ENCODE results near the gene POLR2C.

The POLR2C gene

DNA sequence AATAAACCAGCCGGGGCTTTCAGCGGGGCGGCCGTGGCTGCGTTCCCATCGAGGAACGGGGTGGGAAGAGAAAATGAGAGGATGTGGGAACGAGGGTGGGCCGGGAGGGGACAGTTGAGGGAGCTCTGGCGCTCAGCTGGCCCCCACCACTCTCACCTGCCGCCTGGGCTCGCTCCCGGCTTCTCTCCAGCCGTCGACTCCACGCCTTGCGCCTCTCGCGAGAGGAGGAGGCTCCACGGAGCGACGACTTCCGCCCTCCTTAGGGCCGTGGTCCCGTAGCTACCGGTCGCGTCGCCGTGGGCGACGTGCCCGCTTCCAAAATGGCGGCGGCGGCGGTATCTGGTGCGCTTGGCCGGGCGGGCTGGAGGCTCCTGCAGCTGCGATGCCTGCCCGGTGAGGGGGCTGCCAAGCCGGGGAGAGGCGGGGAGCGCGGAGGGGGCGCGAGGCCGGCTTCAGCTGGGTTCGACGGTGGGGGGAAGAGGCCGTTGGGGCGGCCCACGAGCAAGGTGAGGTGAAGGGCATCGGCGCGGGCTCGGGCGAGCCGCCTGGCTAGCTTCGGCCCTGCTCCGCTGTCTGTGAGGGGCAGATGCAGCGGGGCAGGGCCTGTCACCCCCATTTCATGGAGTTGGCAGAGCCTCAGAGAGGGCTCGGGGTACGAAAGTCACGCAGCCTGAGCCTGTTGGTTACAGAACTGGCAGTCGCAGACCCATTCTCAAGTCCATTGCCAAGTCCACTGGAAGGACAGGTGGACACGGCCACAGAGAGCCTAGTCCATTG, 15.1 kb upstream of the POLR2C start, which contains the start of the genes CIAPIN1 and COQ9:
TSS of gene CIAPIN1 (minus strand) at position 200 of the 777 bp plus-strand sequence. CDS start 6,457 bp downstream, outside the sequence.
TSS of gene COQ9 (plus strand) at position 294 of the 777 bp plus-strand sequence. CDS start at position 321, 27 bp downstream.
- peak within 1 kb of the TSS; percentile 92 for H3K4me3 ChIP-seq (ENCODE audit: low read depth, low read length)

DNA sequence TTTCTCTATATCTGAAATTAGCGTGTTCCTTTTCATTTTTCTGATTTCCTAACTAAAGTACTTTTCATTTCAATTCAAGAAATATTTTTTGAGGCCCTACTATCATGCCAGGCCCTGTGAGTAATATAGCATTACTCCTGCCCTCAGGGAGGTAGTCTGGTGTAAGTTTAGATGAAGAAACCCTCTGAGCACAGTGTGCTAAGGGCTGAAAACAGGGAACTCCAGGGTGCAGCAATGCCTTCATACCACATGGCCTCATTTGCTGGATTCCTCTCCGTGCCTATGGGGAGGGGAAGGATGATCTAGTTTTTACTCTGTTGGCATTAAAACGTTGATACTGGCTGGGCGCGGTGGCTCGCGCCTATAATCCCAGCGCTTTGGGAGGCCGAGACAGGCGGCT, 10.5 kb upstream of the POLR2C start:
- no peak overlapping the region for H3K4me3 ChIP-seq (ENCODE audit: low read depth, low read length)

DNA sequence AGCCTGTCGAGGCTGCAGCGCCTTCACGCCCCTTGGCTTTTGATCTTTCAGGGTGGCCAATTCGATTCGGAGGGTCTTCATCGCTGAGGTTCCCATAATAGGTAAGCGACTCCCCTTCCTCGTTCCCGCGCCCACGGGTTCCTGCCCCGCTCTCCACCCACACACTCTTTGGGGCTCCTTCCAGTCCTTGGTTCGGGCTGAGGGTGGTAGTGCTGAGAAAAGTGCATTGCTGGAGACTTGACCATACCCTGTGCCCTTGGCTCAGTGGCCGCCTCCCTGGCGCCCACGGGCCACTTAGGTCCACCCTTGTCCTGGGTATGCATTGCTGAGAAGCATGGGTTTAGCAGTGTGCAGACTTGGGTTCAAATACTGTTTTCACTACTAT, 491 bp downstream of the POLR2C start:
- H3K4me3 ChIP-seq (ENCODE audit: low read depth, low read length), result peak overlapping the region; percentile 89

DNA sequence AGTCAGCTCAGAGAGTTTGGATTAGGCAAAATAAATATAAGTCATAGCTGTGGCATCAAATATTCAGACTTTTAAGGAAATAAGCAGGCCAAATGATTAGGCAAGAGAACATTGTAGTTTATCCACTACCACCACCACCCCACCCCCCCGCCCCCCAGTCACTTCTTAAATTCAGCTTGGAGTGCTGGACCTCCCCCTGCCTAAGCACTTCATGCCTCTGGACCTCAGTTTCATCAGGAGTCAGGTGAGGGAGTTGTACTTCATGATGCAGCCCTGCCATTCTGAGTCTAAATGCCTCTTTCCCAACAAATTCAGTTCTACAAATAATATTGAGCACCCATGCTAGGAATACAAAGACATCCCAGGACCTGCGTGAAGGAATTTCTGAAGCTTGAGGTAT, 2.0 kb downstream of the POLR2C start:
- H3K4me3 ChIP-seq (ENCODE audit: low read depth, low read length), result no peak overlapping the region

DNA sequence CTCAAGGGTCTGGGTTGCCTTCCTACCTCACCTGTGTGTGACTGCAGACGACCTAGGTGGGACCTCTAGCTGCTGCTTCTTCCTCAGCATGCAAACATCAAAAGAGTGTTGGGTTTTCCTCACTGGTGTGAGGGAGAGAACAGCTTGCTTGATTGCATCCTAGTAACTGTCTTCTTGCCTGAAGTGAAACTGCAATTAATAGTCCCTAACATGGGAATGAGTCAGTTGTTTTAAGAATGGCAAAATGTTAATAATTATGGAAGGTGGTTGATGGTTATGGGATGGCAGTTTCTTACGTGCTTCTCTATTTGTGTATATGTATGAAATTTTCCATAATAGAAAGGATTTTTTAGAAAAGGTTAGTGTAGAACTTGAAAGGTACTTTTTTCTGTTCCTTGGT, 5.9 kb downstream of the POLR2C start:
- H3K4me3 ChIP-seq (ENCODE audit: low read depth, low read length), result no peak overlapping the region

DNA sequence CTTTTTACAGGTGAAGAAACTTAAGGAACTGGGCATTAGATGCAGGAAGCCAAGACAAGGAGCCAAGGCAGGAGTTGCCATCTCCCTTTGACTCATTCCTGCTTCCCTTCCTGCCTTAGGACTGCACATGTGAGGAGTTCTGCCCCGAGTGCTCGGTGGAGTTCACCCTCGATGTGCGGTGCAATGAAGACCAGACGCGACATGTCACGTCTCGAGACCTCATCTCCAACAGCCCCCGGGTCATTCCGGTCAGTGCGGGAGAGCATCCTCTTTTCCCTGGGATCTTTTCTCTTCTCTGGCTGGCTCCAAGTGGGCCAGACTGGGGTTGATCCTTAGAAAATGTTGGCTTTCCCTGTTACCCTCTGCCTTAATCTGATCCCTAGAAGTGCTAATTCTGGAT, 6.6 kb downstream of the POLR2C start:
- no peak overlapping the region for H3K4me3 ChIP-seq (ENCODE audit: low read depth, low read length)

DNA sequence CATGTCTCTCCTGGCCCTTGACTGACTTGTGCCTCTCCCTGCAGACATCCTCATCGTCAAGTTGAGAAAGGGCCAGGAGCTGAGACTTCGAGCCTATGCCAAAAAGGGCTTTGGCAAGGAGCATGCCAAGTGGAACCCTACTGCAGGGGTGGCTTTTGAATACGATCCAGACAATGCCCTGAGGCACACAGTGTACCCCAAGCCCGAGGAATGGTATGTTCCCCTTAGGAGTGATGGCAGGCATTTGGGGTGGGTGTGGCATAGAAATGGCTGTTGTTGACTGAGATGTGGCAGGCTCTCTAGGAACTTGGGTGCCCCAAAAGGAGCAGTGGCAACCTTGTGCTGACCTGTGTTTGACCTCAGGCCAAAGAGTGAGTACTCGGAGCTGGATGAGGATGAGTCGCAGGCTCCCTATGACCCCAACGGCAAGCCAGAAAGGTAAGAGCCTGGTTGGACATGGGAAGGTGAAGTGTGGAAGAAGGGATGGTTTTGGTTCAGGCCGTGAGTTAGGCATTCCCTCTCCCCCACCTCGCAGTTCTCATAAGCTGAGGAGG, 7.5 kb downstream of the POLR2C start:
- H3K4me3 ChIP-seq (ENCODE audit: low read depth, low read length), result no peak overlapping the region

DNA sequence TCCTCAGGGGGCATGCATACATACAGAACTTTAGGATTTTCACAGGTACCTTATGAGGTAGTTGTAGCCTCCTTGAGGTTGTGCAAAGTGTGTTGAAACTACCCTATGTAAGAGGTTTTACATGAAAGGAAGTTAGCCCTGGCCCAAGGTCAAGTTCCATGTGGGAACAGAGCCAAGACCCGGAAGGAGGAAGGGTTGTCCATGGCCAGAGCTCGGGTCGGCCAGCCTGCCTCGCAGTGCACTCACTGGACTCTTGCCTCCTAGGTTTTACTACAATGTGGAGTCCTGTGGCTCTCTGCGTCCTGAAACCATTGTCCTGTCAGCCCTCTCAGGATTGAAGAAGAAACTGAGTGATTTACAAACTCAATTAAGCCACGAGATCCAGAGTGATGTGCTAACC, 8.2 kb downstream of the POLR2C start:
- H3K4me3 ChIP-seq (ENCODE audit: low read depth, low read length), result no peak overlapping the region

DNA sequence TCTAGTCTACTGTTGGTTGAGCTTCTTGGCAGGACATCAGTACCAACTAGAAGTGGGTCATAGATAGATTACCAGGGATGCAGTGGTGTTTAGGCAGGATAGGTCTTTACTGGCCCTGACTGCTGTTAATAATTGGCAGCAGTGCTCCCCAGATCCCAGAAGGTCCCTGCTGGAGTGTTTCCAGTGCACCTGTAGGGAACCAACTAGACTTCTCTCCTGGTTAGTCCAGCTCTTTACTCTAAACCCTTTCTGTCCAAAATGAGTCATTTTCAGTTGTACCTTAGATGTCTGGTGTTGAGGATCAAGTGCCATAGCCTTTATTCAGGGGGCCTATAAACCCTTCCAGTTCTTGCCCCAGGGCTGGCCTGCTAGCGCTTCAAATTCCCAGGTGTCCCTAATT, 8.7 kb downstream of the POLR2C start:
- H3K4me3 ChIP-seq (ENCODE audit: low read depth, low read length), result no peak overlapping the region

DNA sequence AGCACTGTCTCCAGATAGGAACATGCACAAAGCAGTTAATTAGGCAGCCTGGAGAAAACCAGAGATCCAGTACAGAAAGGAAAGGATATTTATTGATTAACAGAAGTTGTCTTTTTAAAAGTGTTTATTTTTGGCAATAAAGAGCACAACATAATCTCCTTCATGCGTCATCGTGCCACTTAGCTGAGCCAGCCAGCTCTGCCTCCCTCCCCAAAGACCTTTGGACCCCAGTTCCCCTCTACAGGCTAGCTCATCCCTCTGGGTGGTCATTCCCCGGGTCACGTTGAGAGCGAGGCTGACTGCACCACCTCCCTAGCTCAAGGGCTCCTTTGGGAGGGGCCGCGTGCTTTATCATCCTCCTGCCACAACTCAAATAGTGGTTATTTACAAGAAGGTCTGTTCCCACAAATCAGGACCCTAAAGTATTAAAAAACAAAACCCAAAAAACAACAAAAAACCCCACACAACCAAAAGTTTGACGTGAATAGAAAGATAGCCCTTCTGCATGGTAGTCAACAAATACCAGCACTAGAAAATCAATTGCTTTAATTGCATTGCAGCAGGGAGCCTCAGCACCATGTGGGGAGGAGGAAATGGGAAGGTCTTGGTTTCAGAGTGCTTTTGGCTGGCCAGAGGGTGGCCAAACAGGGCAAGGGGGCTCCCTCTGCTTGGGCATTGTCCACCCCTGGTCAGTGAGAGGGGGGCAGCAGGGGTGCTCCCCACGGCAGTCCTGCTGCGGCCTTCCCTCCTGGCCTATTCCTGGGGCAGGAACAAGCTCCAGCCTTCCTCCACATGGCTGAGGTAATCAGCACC, 9.6 kb downstream of the POLR2C start:
- H3K4me3 ChIP-seq (ENCODE audit: low read depth, low read length), result no peak overlapping the region

DNA sequence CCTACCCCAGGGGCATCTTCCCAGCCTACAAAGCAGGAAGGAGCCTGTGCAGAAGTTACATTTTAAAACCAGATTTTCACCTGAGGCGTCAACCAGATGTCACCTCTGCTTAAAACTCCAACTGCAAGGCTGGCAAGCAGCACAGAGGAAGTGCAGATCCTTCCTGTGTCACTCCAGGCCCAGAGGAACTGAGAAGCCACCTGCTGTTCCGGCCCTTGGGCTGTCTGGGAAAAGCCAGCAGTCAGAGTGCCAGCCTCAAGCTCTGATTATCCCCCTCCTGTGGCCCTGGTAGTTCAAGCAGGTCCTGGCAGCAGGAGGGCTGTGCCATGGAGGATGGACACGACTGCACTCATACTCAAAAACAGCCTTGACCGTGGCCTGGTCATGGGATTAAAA, 10.2 kb downstream of the POLR2C start:
- H3K4me3 ChIP-seq (ENCODE audit: low read depth, low read length), result no peak overlapping the region

DNA sequence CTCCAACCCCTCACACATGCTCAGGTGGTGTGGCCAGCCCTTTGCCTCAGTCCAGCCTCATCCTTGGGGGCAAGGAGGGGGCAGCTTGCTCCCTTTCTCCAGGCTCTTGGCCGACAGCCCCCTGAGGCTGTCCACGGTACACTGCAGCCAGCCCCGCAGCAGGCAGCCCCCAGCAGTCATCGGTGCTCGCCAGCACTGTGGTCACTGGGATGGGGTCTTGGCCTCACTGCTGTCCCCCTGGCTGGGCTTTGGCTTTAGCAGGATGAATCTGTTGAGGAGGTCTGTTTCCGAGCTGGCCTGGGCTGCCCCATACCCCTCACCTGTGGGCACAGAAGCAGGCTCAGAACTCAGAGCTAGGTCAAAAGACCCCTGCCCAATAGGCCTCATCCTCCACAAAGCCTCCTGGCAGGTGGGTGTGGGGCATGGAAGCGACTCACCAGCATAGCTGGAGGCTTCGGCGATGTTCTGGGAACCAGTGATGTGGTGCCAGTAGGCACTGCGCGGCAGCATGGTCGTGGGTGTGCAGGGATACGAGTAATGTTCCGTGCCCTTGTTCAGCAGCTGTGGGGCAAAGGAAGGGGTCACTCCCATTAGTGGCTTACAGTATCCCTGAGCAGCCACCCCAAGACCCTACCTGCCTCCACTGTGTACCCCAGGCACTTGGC, 10.8 kb downstream of the POLR2C start:
- no peak overlapping the region for H3K4me3 ChIP-seq (ENCODE audit: low read depth, low read length)

DNA sequence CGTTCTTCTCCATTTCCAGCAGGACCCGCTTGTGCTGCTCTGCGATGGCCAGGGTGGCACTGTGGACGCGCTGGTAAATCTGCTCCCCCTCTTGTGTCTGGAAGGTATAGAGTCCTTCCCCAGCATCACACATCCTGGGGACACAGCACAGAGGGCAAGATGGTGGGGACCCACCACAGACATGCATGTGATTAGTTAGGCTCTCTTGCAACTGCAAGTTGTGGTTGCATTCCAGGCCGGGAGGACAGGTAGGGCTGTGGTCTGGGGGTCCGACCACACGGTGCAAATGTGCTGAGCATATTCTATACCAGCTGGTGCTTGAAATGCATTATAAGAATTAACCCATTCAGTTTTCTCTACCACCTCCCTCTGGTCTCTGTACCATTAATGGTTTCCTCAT, 11.4 kb downstream of the POLR2C start:
- no peak overlapping the region for H3K4me3 ChIP-seq (ENCODE audit: low read depth, low read length)

DNA sequence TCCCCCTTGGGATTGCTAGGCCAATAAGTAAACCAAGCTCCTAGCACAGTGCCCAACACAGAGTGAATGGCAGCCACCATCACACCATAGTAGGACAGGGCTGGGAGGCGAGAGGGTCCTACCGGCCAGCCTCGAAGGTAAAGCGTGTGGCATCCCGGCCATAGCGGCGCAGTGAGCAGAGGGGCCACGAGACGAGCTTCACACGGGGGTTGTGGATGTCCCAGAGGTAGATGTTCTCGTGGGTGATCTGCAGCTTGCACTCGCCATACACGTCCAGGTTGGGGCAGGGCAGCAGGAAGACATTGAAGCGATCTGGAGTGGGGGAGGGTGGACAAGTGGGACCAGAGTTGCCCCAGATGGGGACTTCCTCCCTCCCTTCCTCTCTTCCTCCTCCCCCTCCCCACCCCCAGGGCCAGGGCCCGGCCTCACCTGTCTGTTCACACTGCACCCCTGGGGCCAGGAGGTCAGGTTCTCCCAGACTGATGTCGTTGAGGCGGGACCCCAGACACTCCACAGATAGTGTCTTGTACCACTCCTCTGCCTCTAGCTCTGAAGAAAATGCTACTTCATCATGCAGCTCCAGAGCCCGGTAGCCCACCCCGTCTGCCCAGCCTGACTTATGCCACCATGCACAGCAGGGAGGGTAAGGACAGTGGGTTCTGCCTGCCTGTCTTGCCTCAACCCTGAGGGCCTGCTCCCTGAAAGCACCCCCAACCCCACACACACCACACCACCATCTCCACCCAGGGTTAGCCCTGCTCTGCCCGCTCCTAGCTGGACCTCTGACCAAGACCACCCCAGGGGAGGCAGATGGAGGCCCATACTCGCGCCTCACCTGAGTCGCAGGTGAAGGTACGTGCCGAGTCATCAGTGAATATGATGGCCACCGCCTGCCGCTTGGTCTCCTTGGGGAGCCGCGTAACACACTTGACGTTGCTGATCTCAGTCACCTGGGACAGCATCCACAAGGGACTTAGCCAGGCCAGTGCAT, 12.5 kb downstream of the POLR2C start:
- H3K4me3 ChIP-seq (ENCODE audit: low read depth, low read length), result no peak overlapping the region

DNA sequence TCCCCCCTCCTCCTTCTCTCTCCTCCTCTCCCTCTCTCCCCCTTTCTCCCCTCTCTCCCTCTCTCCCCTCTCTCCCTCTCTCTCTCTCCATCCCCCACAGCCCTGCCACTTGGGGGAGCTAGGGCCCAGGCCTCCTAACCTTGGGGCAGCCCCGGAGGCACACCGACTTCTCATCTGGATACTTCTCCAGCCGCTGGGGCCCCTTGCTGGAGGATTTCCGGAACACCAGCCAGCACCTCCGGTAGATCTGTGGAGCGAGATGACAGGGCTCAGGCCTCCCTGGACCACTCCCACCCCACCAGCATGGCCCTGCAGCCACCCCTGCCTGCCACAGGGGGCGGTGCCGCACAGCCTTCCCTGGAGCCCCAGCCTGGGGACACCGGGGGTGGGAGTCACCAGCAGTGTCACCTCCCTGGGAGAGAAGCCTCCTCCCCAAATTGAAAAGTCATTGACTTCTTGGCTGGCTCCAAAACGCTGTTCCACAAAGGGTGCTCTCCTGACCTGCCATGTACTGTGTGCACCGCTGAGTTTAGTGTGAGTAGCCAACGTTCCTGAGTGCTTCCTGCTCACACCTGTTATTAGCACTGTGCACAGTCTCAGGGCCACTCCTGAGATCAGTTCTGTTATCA, 13.3 kb downstream of the POLR2C start:
- no peak overlapping the region for H3K4me3 ChIP-seq (ENCODE audit: low read depth, low read length)

DNA sequence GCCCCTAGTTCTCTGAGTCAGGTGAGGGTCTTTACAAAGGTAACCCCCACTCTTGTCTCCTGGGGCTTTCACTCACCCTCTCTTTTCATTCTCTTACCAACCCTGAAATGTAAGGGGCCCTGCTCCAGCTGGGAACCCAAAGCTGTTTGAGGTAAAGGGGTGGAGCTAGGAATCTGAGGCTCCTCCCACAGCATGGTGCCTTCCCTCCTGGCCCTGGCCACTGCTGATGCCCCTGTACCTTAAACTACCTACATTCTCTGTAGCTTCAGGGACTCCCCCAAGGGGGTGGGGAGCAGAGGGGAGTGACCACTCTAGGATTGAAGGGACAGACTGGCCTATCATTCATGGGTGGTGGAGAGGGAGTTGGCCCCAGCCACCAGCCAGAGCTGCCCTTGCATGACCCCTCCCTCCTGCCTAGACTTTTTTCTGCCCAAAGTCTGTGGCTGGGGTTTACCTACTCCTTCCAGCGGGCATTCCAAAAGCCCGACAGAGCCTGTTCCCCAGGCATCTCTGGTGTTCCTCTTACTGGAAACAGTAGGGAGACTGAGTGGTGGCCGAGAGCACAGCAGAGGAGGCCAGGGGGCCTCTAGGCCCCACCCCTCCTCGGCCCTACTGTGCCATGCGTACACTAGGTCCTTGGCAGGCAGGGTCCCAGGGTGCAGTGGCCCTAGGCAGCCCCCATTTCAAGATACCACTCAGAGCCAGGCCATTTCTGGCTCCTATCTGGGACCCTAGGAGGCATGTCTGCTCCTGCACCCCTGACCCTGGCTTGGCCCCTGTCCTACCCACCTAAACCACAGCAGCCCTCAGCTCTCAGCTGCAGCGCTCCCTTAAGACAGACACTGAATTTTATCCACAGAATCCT, 14.3 kb downstream of the POLR2C start:
- no peak overlapping the region for H3K4me3 ChIP-seq (ENCODE audit: low read depth, low read length)

DNA sequence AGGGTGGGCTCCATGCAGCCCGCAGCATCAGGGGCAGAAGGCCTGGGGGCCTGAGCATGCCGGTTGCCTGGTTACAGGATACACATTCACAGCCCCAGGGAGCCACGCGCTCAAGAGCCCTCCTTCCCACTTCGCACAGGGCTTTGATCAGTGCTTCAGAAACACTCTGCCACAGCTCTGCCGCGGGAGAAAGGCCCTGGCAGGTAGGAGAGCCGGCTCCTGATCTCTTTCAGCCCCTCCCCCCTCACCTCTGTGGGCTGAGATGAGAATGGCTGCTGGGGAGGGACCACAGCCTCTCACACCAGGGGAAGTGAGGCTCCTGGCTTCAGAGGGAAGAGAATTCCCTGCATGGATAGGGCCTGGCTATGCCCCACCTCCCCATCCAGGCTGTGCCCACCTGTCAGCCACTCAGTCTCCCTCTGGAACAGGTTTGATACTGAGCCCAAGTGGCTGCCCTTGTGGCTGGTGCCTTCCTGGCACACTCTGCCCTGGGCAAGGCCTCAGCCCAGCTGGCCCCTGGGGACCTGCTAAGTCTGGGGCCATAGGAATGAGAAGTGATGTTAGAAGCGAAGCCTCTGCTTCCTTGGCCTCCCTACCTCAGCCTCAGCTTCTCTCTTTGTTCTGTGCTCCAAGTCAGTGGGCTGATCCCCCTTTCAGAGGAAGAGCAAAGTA, 15.2 kb downstream of the POLR2C start:
- no peak overlapping the region for H3K4me3 ChIP-seq (ENCODE audit: low read depth, low read length)
